Measurements from ENCODE around the gene BRMS1L.
"Not testable (repeated sequence)": the region's sequence is repeated elsewhere in the genome, so short reads cannot be mapped to it uniquely, and the experiment has no call there.

BRMS1L gene

GRCh38 chr14:35826218-35826951, at the start of gene BRMS1L:
BRMS1L (plus strand) TSS chr14:35826338; CDS start chr14:35826517, 179 bp downstream.
- DNase-seq: peak; percentile 97

- DNase-seq: no peak
These were observed 49.3 kb upstream of the BRMS1L start for GRCh38 chr14:35776823-35777222.

GRCh38 chr14:35777550-35777949, 48.6 kb upstream of the BRMS1L start:
- not testable (repeated sequence) for DNase-seq

- DNase-seq: no peak
These were observed 46.8 kb upstream of the BRMS1L start for GRCh38 chr14:35779368-35779767.

GRCh38 chr14:35783699-35784098, 42.4 kb upstream of the BRMS1L start:
- no peak for DNase-seq

GRCh38 chr14:35786856-35787255, 39.3 kb upstream of the BRMS1L start:
- no peak for DNase-seq

GRCh38 chr14:35789651-35790050, 36.5 kb upstream of the BRMS1L start:
- no peak for DNase-seq

GRCh38 chr14:35797796-35798195, 28.3 kb upstream of the BRMS1L start:
- no peak for DNase-seq

GRCh38 chr14:35806006-35806907, 19.9 kb upstream of the BRMS1L start:
- DNase-seq: no peak

- DNase-seq: no peak
These were observed 18.8 kb upstream of the BRMS1L start for GRCh38 chr14:35807131-35807961.

GRCh38 chr14:35808076-35808637, 18.0 kb upstream of the BRMS1L start:
- DNase-seq: peak; percentile 22

GRCh38 chr14:35808638-35809563, 17.2 kb upstream of the BRMS1L start, which contains the start of gene RALGAPA1:
RALGAPA1 (minus strand) TSS chr14:35809295; CDS start chr14:35808835, 460 bp downstream.
- DNase-seq: peak; percentile 98

GRCh38 chr14:35809597-35809996, 16.5 kb upstream of the BRMS1L start:
- no peak for DNase-seq

- no peak for DNase-seq
These were observed 15.2 kb upstream of the BRMS1L start for GRCh38 chr14:35810963-35811362.

GRCh38 chr14:35814371-35815005, 11.7 kb upstream of the BRMS1L start:
- DNase-seq: peak; percentile 68

- no peak for DNase-seq
These were observed 7.6 kb upstream of the BRMS1L start for GRCh38 chr14:35818346-35819115.

- no peak for DNase-seq
These were observed 6.3 kb upstream of the BRMS1L start for GRCh38 chr14:35819591-35820540.

GRCh38 chr14:35821564-35822411, 4.3 kb upstream of the BRMS1L start:
- DNase-seq: no peak
